Lower lobe of right lung (tissue), 2 donors: ENCODE data around the gene SPRR5. TPM values are rescaled to one million over a fixed set of nuclear protein-coding genes. Genes with fewer than 3 reads are reported as not detected.

Experiments
- ATAC-seq, 2 donors: fragments of 200-7000 bp; cut with Tn5 transposase; one replicate each; pipeline ENCODE4 v1.9.1; 2020 to 2022; ENCODE audit warnings: mild to moderate bottlenecking in 2 of 2, moderate library complexity in 2 of 2
- DNase-seq: peaks from one replicate; pipeline ENCODE4 v3.0.0-alpha.2; 2020
- H3K27ac ChIP-seq: fragments of 200-600 bp; one replicate; pipeline ENCODE4 v1.8.0; 2022
- H3K27me3 ChIP-seq: fragments of 200-600 bp; one replicate; pipeline ENCODE4 v1.8.0; 2022; ENCODE audit warnings: low read depth
- H3K36me3 ChIP-seq: fragments of 200-600 bp; one replicate; pipeline ENCODE4 v1.8.0; 2022; ENCODE audit warnings: mild to moderate bottlenecking
- H3K4me1 ChIP-seq: fragments of 200-600 bp; one replicate; pipeline ENCODE4 v1.8.0; 2022
- H3K4me3 ChIP-seq: fragments of 200-600 bp; one replicate; pipeline ENCODE4 v1.8.0; 2022; ENCODE audit warnings: mild to moderate bottlenecking
- H3K9me3 ChIP-seq: fragments of 200-600 bp; one replicate; pipeline ENCODE4 v1.8.0; 2022
- CTCF ChIP-seq: fragments of 200-600 bp; IDR thresholded peaks from one replicate; pipeline ENCODE4 v1.8.0; 2022; ENCODE audit warnings: antibody characterized with exemption, mild to moderate bottlenecking
- intact Hi-C: fragments of 100-400 bp; cut with DNase I; formaldehyde crosslinking; loops from one replicate; pipeline ENCODE4 v1.11.0; 2022
- total RNA-seq: library from RNA; stranded (reverse); fragmentation: NEBNext Ultra II Directional; extraction: Animal tissue kit (Norgen Biotek cat#: 25700); gene quantifications from one replicate; pipeline ENCODE4 v1.2.1, GENCODE V29; 2021
- donor health status: DM: no; HTN: yes; CAD: no; lungs with severe emphysema.

SPRR5 gene
- total RNA-seq, 1 donor from 2014 or later: not detected

GRCh38 chr1:152972196-152972886, 25.3 kb downstream of the SPRR5 start:
- intact Hi-C loops: no loop called here
- Histone ChIP-seq H3K27ac (no peak overlapping the region), H3K4me1 (no peaks in the 10 kb centered on the region), H3K9me3 (no peaks in the 10 kb centered on the region), H3K4me3 (no peak overlapping the region), H3K36me3 (no peaks in the 10 kb centered on the region), H3K27me3 (no peaks in the 10 kb centered on the region)
- ATAC-seq (no peak), DNase-seq (no peak)
- TF ChIP-seq CTCF: no peak

DNA sequence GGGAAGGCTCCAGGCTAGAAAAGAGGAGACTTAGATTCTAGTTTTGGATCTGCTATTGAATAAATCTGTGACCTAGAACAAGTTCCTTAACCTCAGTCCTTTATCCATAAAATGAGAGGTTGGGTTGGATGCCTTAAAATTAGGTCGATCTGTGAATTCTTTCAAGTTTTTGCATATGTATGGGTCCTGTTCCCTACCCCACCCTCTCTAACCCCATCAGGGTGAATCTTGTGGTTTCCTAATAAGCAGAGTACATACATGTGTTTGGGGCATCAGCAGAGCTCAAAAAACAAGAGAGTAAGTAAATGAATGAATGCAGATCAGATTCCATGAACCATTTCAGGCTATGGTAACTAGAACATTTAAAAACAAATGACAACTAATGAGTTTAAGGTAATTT, 29.7 kb downstream of the SPRR5 start:
- ATAC-seq (no peak), DNase-seq (no peak)
- intact Hi-C loops: no loop called here
- H3K36me3 ChIP-seq: no peaks in the 10 kb centered on the region
- H3K9me3 ChIP-seq: no peaks in the 10 kb centered on the region
- no peak overlapping the region for H3K4me3 ChIP-seq
- no peaks in the 10 kb centered on the region for H3K4me1 ChIP-seq
- no peak overlapping the region for H3K27ac ChIP-seq
- no peak for TF ChIP-seq CTCF
- H3K27me3 ChIP-seq: peaks cover 6% of the 10 kb centered on the region

GRCh38 chr1:152977614-152978013, 30.6 kb downstream of the SPRR5 start:
- no peaks in the 10 kb centered on the region for H3K36me3 ChIP-seq
- intact Hi-C loops: no loop called here
- no peak overlapping the region for H3K27ac ChIP-seq
- DNase-seq: no peak
- H3K4me3 ChIP-seq: no peak overlapping the region
- no peaks in the 10 kb centered on the region for H3K9me3 ChIP-seq
- TF ChIP-seq CTCF: no peak
- H3K4me1 ChIP-seq: no peaks in the 10 kb centered on the region
- H3K27me3 ChIP-seq: peaks cover 6% of the 10 kb centered on the region
- ATAC-seq: no peak

GRCh38 chr1:152980676-152981075, 33.7 kb downstream of the SPRR5 start:
- ATAC-seq (no peak), DNase-seq (no peak)
- intact Hi-C loops: no loop called here
- H3K9me3 ChIP-seq: no peaks in the 10 kb centered on the region
- H3K4me1 ChIP-seq: no peaks in the 10 kb centered on the region
- H3K27me3 ChIP-seq: peaks cover 6% of the 10 kb centered on the region
- no peak overlapping the region for H3K4me3 ChIP-seq
- H3K27ac ChIP-seq: no peak overlapping the region
- TF ChIP-seq CTCF: no peak
- H3K36me3 ChIP-seq: no peaks in the 10 kb centered on the region

GRCh38 chr1:152981146-152981871, 34.3 kb downstream of the SPRR5 start:
- DNase-seq (no peak), ATAC-seq (peak in 1 of 2 donors; percentile 30)
- no peaks in the 10 kb centered on the region for H3K36me3 ChIP-seq
- no peak overlapping the region for H3K27ac ChIP-seq
- TF ChIP-seq CTCF: no peak
- no peaks in the 10 kb centered on the region for H3K9me3 ChIP-seq
- intact Hi-C loops: no loop called here
- H3K4me1 ChIP-seq: no peaks in the 10 kb centered on the region
- H3K27me3 ChIP-seq: peaks cover 6% of the 10 kb centered on the region
- H3K4me3 ChIP-seq: no peak overlapping the region
